Suppressor macrophage treated with lipopolysaccharide for 4 hours (primary cell): ENCODE measurements around the gene CLPTM1.
A peak's percentile ranks its signal among the peaks of the same experiment; 100 is the strongest.
"Not testable (repeated sequence)": the region's sequence is repeated elsewhere in the genome, so short reads cannot be mapped to it uniquely, and the experiment has no call there.

Experiments
- DNase-seq: peaks from one replicate; pipeline ENCODE4 v3.0.0-alpha.2; 2020

CLPTM1 gene

GRCh38 chr19:44942067-44942571 lies 13.1 kb upstream of the CLPTM1 start, which contains the start of gene APOC4:
TSS of gene APOC4 (plus strand) at chr19:44942237. CDS start at chr19:44942278, 41 bp downstream.
- no peak for DNase-seq

- peak; percentile 95 for DNase-seq
Measured at GRCh38 chr19:44943801-44944249, 11.4 kb upstream of the CLPTM1 start.

GRCh38 chr19:44947041-44947581 lies 8.1 kb upstream of the CLPTM1 start:
- DNase-seq: no peak

- no peak for DNase-seq
Measured at GRCh38 chr19:44948237-44948636, 6.9 kb upstream of the CLPTM1 start.

GRCh38 chr19:44948763-44949374 lies 6.3 kb upstream of the CLPTM1 start:
- no peak for DNase-seq

- DNase-seq: no peak
Measured at GRCh38 chr19:44949550-44949949, 5.6 kb upstream of the CLPTM1 start.

GRCh38 chr19:44951179-44952159 lies 3.7 kb upstream of the CLPTM1 start:
- DNase-seq: peak; percentile 90

- no peak for DNase-seq
Measured at GRCh38 chr19:44954278-44954648, 917 bp upstream of the CLPTM1 start.

GRCh38 chr19:44955505-44956439 lies 592 bp downstream of the CLPTM1 start:
- DNase-seq: peak; percentile 11

- DNase-seq: no peak
Measured at GRCh38 chr19:44957526-44957925, 2.3 kb downstream of the CLPTM1 start.

- DNase-seq: no peak
Measured at GRCh38 chr19:44958090-44958489, 2.9 kb downstream of the CLPTM1 start.

GRCh38 chr19:44959691-44960090 lies 4.5 kb downstream of the CLPTM1 start:
- DNase-seq: no peak

- no peak for DNase-seq
Measured at GRCh38 chr19:44960906-44961728, 5.9 kb downstream of the CLPTM1 start.

- DNase-seq: no peak
Measured at GRCh38 chr19:44961821-44962220, 6.6 kb downstream of the CLPTM1 start.

GRCh38 chr19:44968118-44968517 lies 12.9 kb downstream of the CLPTM1 start:
- DNase-seq: no peak

- no peak for DNase-seq
Measured at GRCh38 chr19:44968670-44969069, 13.5 kb downstream of the CLPTM1 start.

GRCh38 chr19:44969437-44969836 lies 14.3 kb downstream of the CLPTM1 start:
- no peak for DNase-seq

- DNase-seq: not testable (repeated sequence)
Measured at GRCh38 chr19:44971451-44971850, 16.3 kb downstream of the CLPTM1 start.

GRCh38 chr19:44972802-44973201 lies 17.6 kb downstream of the CLPTM1 start:
- no peak for DNase-seq

GRCh38 chr19:44973982-44974735 lies 19.0 kb downstream of the CLPTM1 start:
- DNase-seq: no peak

GRCh38 chr19:44974857-44975256 lies 19.7 kb downstream of the CLPTM1 start:
- DNase-seq: peak; percentile 71
